H9 (cell line): ENCODE measurements around the gene CDH20. TPM values are rescaled to one million over a fixed set of nuclear protein-coding genes. Genes with fewer than 3 reads are reported as not detected.

Source experiments
- DNase-seq: peaks from one replicate; pipeline ENCODE4 v3.0.0-alpha.2; 2017
- H2AFZ ChIP-seq: one replicate; pipeline ENCODE4 v1.6.1; 2013; ENCODE audit warnings: mild to moderate bottlenecking, low read length, control low read depth, moderate library complexity
- H2AK5ac ChIP-seq: 2 replicates; pipeline ENCODE4 v1.6.1; 2013; ENCODE audit warnings: low read length, control low read depth, mixed read lengths; ENCODE audit not compliant: insufficient read length
- H2BK120ac ChIP-seq: one replicate; pipeline ENCODE4 v1.6.1; 2013; ENCODE audit warnings: low read depth, mild to moderate bottlenecking, low read length, control low read depth, inconsistent platforms; ENCODE audit not compliant: poor library complexity, severe bottlenecking
- H2BK12ac ChIP-seq: 2 replicates; pipeline ENCODE4 v1.6.1; 2013; ENCODE audit warnings: low read length, control low read depth, mixed read lengths, low read depth; ENCODE audit not compliant: insufficient read length
- H2BK15ac ChIP-seq: 2 replicates; pipeline ENCODE4 v1.6.1; 2013; ENCODE audit warnings: low read depth, low read length, control low read depth
- H2BK20ac ChIP-seq: one replicate; pipeline ENCODE4 v1.6.1; 2013; ENCODE audit warnings: low read depth, mild to moderate bottlenecking, low read length, control low read depth, inconsistent platforms; ENCODE audit not compliant: poor library complexity, severe bottlenecking
- H2BK5ac ChIP-seq: 2 replicates; pipeline ENCODE4 v1.6.1; 2013; ENCODE audit warnings: low read length, control low read depth, mixed read lengths; ENCODE audit not compliant: insufficient read length
- H3K14ac ChIP-seq: 2 replicates; pipeline ENCODE4 v1.6.1; 2013; ENCODE audit warnings: low read length, control low read depth; ENCODE audit not compliant: insufficient read depth
- H3K18ac ChIP-seq: 2 replicates; pipeline ENCODE4 v1.6.1; 2013; ENCODE audit warnings: low read depth, mild to moderate bottlenecking, mixed read lengths, low read length, control low read depth; ENCODE audit not compliant: insufficient read length
- H3K23ac ChIP-seq: 2 replicates; pipeline ENCODE4 v1.6.1; 2013; ENCODE audit warnings: low read length, control low read depth, mixed read lengths, low read depth; ENCODE audit not compliant: insufficient read length
- H3K23me2 ChIP-seq: 2 replicates; pipeline ENCODE4 v1.6.1; 2013; ENCODE audit warnings: low read depth, mild to moderate bottlenecking, mixed read lengths, low read length, control low read depth; ENCODE audit not compliant: insufficient read length, poor library complexity, severe bottlenecking
- H3K27ac ChIP-seq: 2 replicates; pipeline ENCODE4 v1.5.1; 2013; ENCODE audit warnings: low read length, control low read depth, mixed read lengths, low read depth; ENCODE audit not compliant: insufficient read length
- H3K27me3 ChIP-seq: 2 replicates; pipeline ENCODE4 v1.6.1; 2013; ENCODE audit warnings: low read length, control low read depth, inconsistent platforms; ENCODE audit not compliant: insufficient read depth
- H3K4ac ChIP-seq: 2 replicates; pipeline ENCODE4 v1.6.1; 2013; ENCODE audit warnings: low read depth, mild to moderate bottlenecking, control low read depth, inconsistent platforms, low read length, moderate library complexity
- H3K4me1 ChIP-seq: 2 replicates; pipeline ENCODE4 v1.6.1; 2013; ENCODE audit warnings: low read length, control low read depth, inconsistent platforms; ENCODE audit not compliant: insufficient read depth
- H3K4me2 ChIP-seq: 2 replicates; pipeline ENCODE4 v1.6.1; 2013; ENCODE audit warnings: low read length, control low read depth, mixed read lengths; ENCODE audit not compliant: insufficient read length, insufficient read depth
- H3K56ac ChIP-seq: 2 replicates; pipeline ENCODE4 v1.6.1; 2013; ENCODE audit warnings: low read depth, mild to moderate bottlenecking, mixed read lengths, low read length, control low read depth; ENCODE audit not compliant: insufficient read length
- H3K79me1 ChIP-seq: 2 replicates; pipeline ENCODE4 v1.6.1; 2013; ENCODE audit warnings: low read depth, mild to moderate bottlenecking, moderate library complexity, low read length, control low read depth, inconsistent platforms; ENCODE audit not compliant: insufficient read depth, poor library complexity, severe bottlenecking
- H3K79me2 ChIP-seq: 2 replicates; pipeline ENCODE4 v1.6.1; 2013; ENCODE audit warnings: low read length, control low read depth, inconsistent platforms; ENCODE audit not compliant: insufficient read depth
- H3K9ac ChIP-seq: 2 replicates; pipeline ENCODE4 v1.6.1; 2013; ENCODE audit warnings: low read length, control low read depth, mixed read lengths; ENCODE audit not compliant: insufficient read length; ENCODE audit errors: extremely low read depth
- H3K9me3 ChIP-seq: one replicate; pipeline ENCODE4 v1.6.1; 2013; ENCODE audit warnings: low read depth, low read length, inconsistent platforms; ENCODE audit not compliant: control insufficient read depth
- H3T11ph ChIP-seq: one replicate; pipeline ENCODE4 v1.6.1; 2013; ENCODE audit warnings: mild to moderate bottlenecking, low read length, control low read depth, inconsistent platforms
- H4K20me1 ChIP-seq: one replicate; pipeline ENCODE4 v1.6.1; 2013; ENCODE audit not compliant: control insufficient read depth, insufficient read length, insufficient read depth
- H4K5ac ChIP-seq: 2 replicates; pipeline ENCODE4 v1.6.1; 2013; ENCODE audit warnings: low read depth, mild to moderate bottlenecking, mixed read lengths, low read length, control low read depth; ENCODE audit not compliant: insufficient read length
- H4K8ac ChIP-seq: replicated peaks from 2 replicates; pipeline ENCODE4 v1.6.1; 2013; ENCODE audit warnings: low read length, control low read depth, mixed read lengths, low read depth; ENCODE audit not compliant: insufficient read length
- H4K91ac ChIP-seq: 2 replicates; pipeline ENCODE4 v1.6.1; 2013; ENCODE audit warnings: low read depth, mild to moderate bottlenecking, moderate library complexity, mixed read lengths, low read length, control low read depth; ENCODE audit not compliant: insufficient read length
- H3K27ac Mint-ChIP-seq, 3 experiments: 2 replicates in 2 of 3; 3 replicates in 1 of 3; pipeline ENCODE4 v1.8.0; 2020 to 2021; ENCODE audit warnings: mixed read lengths in 3 of 3, mild to moderate bottlenecking in 1 of 3, moderate library complexity in 1 of 3
- H3K27me3 Mint-ChIP-seq: 2 replicates; pipeline ENCODE4 v1.8.0; 2021; ENCODE audit warnings: low read depth, mild to moderate bottlenecking, moderate library complexity, mixed read lengths
- H3K36me3 Mint-ChIP-seq, 3 experiments: 2 replicates in 2 of 3; 3 replicates in 1 of 3; pipeline ENCODE4 v1.8.0; 2020 to 2021; ENCODE audit warnings: low read depth in 3 of 3, mixed read lengths in 3 of 3; ENCODE audit not compliant: insufficient read depth in 1 of 3
- H3K4me1 Mint-ChIP-seq, 2 experiments: 2 replicates each; pipeline ENCODE4 v1.8.0; 2020; ENCODE audit warnings: mixed read lengths in 2 of 2
- H3K4me3 Mint-ChIP-seq, 2 experiments: 2 replicates in 1 of 2; 3 replicates in 1 of 2; pipeline ENCODE4 v1.8.0; 2020 to 2021; ENCODE audit warnings: mild to moderate bottlenecking in 2 of 2, mixed read lengths in 2 of 2, moderate library complexity in 1 of 2
- H3K9me3 Mint-ChIP-seq, 2 experiments: 2 replicates in 1 of 2; 3 replicates in 1 of 2; pipeline ENCODE4 v1.8.0; 2020; ENCODE audit warnings: mild to moderate bottlenecking in 2 of 2, mixed read lengths in 2 of 2, moderate library complexity in 1 of 2
- WGBS: extraction: QIAGEN DNeasy Blood & Tissue Kit; methylation state at CpG from one replicate; pipeline ENCODE4 v1.1.7; 2013; ENCODE audit warnings: missing lambda C conversion rate, low lambda C conversion rate, mixed read lengths; ENCODE audit not compliant: insufficient read length; ENCODE audit errors: extremely low coverage; 5-methylcytosine and 5-hydroxymethylcytosine counted together
- total RNA-seq: library from RNA; stranded (reverse); gene quantifications from 2 replicates; pipeline ENCODE4 v1.2.1, GENCODE V29; 2021
- TF ChIP-seq, protein P1 (sequence below): fragments of 200-600 bp; sonication (generic); conservative IDR thresholded peaks from 3 replicates; pipeline ENCODE4 v1.8.0; 2021; ENCODE audit warnings: antibody characterized with exemption, mild to moderate bottlenecking

Gene CDH20
- total RNA-seq, 1 experiment from 2014 or later = not detected

DNA sequence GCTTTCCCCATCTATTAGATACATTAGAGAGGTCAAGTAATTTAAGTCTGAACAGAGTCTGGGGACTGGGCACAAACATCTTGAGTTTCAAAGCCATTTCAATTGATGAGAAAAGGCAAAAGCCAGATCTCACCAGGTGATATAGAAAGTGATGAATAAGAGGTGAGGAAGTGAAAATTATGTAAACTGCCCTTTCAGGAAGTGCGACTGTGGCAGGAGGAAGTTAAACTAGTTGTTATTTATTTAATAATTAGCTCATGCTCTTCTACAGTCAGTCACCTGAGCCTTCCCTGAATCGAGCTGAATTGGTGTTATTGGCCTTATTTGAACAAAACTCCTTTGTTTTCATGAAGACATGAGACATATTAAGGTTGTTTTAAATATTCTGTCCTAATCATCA, 115.1 kb downstream of the CDH20 start:
- Histone ChIP-seq H3K79me1 (no peaks in the 10 kb centered on the region), H2BK120ac (no peak overlapping the region), H2BK5ac (no peak overlapping the region), H3K27me3 (no peaks in the 10 kb centered on the region), H2BK15ac (no peak overlapping the region), H3K23ac (no peak overlapping the region), H4K8ac (no peak overlapping the region), H3K56ac (no peak overlapping the region), H2AK5ac (no peak overlapping the region), H2BK20ac (no peak overlapping the region), H4K91ac (no peak overlapping the region), H3K4me1 (no peaks in the 10 kb centered on the region), H3K18ac (no peak overlapping the region), H3K9me3 (no peaks in the 10 kb centered on the region), H4K5ac (no peak overlapping the region), H2BK12ac (no peak overlapping the region), H3K79me2 (no peaks in the 10 kb centered on the region), H3K27ac (no peak overlapping the region), H3K4ac (no peak overlapping the region), H3K14ac (no peak overlapping the region), H3T11ph (no peak overlapping the region), H4K20me1 (no peaks in the 10 kb centered on the region), H3K9ac (no peak overlapping the region), H2AFZ (no peak overlapping the region), H3K23me2 (no peaks in the 10 kb centered on the region), H3K4me2 (no peak overlapping the region)
- Mint-ChIP-seq H3K4me3 (no peak overlapping the region), H3K4me1 (no peaks in the 10 kb centered on the region), H3K9me3 (no peaks in the 10 kb centered on the region), H3K27me3 (no peaks in the 10 kb centered on the region; the same call in 1 of the 2 replicates), H3K27ac (no peak overlapping the region), H3K36me3 (no peaks in the 10 kb centered on the region)
- TF ChIP-seq, protein P1, sequence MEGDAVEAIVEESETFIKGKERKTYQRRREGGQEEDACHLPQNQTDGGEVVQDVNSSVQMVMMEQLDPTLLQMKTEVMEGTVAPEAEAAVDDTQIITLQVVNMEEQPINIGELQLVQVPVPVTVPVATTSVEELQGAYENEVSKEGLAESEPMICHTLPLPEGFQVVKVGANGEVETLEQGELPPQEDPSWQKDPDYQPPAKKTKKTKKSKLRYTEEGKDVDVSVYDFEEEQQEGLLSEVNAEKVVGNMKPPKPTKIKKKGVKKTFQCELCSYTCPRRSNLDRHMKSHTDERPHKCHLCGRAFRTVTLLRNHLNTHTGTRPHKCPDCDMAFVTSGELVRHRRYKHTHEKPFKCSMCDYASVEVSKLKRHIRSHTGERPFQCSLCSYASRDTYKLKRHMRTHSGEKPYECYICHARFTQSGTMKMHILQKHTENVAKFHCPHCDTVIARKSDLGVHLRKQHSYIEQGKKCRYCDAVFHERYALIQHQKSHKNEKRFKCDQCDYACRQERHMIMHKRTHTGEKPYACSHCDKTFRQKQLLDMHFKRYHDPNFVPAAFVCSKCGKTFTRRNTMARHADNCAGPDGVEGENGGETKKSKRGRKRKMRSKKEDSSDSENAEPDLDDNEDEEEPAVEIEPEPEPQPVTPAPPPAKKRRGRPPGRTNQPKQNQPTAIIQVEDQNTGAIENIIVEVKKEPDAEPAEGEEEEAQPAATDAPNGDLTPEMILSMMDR = no peak
- no peak for DNase-seq
- WGBS = no CpG with 5 or more reads among the region's 2 CpGs
